OCI-LY1 (cell line): ENCODE results near the gene CRYBG2.

Source experiments
- H2AFZ ChIP-seq: fragments of 200-600 bp; sonication (generic), shearing (Covaris generic); 2 replicates; pipeline ENCODE4 v1.6.0; 2014; ENCODE audit warnings: antibody characterized with exemption, mild to moderate bottlenecking, low read length
- H3F3A ChIP-seq: fragments of 200-600 bp; sonication (generic), shearing (Covaris generic); 2 replicates; pipeline ENCODE4 v1.6.0; 2014; ENCODE audit warnings: mild to moderate bottlenecking, antibody characterized with exemption, low read length, moderate library complexity; ENCODE audit not compliant: insufficient read depth
- H3K27ac ChIP-seq: fragments of 200-600 bp; sonication (generic); 2 replicates; pipeline ENCODE4 v1.5.1; 2014; ENCODE audit warnings: low read length, mixed run types, mild to moderate bottlenecking, low read depth; ENCODE audit not compliant: poor library complexity, severe bottlenecking
- H3K27me3 ChIP-seq: fragments of 200-600 bp; sonication (generic); 2 replicates; pipeline ENCODE4 v1.6.0; 2014; ENCODE audit warnings: antibody characterized with exemption, mild to moderate bottlenecking, low read length, moderate library complexity; ENCODE audit not compliant: insufficient read depth
- H3K36me3 ChIP-seq: fragments of 200-600 bp; sonication (generic); 2 replicates; pipeline ENCODE4 v1.6.1; 2014; ENCODE audit warnings: mild to moderate bottlenecking, antibody characterized with exemption, low read length, moderate library complexity, mixed read lengths; ENCODE audit not compliant: insufficient read depth
- H3K4me1 ChIP-seq: fragments of 200-600 bp; sonication (generic); 2 replicates; pipeline ENCODE4 v1.5.1; 2014; ENCODE audit warnings: mild to moderate bottlenecking, low read length, moderate library complexity; ENCODE audit not compliant: insufficient read depth, severe bottlenecking
- H3K4me2 ChIP-seq: fragments of 200-600 bp; sonication (generic), shearing (Covaris generic); 2 replicates; pipeline ENCODE4 v1.6.1; 2014; ENCODE audit warnings: low read length
- H3K4me3 ChIP-seq: fragments of 200-600 bp; sonication (generic); 2 replicates; pipeline ENCODE4 v1.5.1; 2014; ENCODE audit warnings: low read length, low read depth, mild to moderate bottlenecking, mixed read lengths; ENCODE audit not compliant: poor library complexity, severe bottlenecking
- H3K79me2 ChIP-seq: fragments of 200-600 bp; shearing (Covaris generic); 2 replicates; pipeline ENCODE4 v1.6.1; 2016; ENCODE audit warnings: mixed run types, low read length, mixed read lengths; ENCODE audit not compliant: insufficient read depth
- H3K9ac ChIP-seq: fragments of 200-600 bp; sonication (generic), shearing (Covaris generic); 2 replicates; pipeline ENCODE4 v1.6.1; 2014; ENCODE audit warnings: mild to moderate bottlenecking, low read length, mixed read lengths
- H3K9me2 ChIP-seq: fragments of 200-600 bp; sonication (generic), shearing (Covaris generic); 2 replicates; pipeline ENCODE4 v1.6.1; 2014; ENCODE audit warnings: low read depth, mild to moderate bottlenecking, low read length, mixed read lengths
- H3K9me3 ChIP-seq: fragments of 200-600 bp; shearing (Covaris generic); 2 replicates; pipeline ENCODE4 v1.6.1; 2014; ENCODE audit warnings: low read length, mixed read lengths
- H4K20me1 ChIP-seq: fragments of 200-600 bp; sonication (generic), shearing (Covaris generic); 2 replicates; pipeline ENCODE4 v1.6.0; 2016; ENCODE audit warnings: mild to moderate bottlenecking, low read length; ENCODE audit not compliant: insufficient read depth
- EZH2 ChIP-seq: fragments of 200-600 bp; sonication (generic), shearing (Covaris generic); IDR thresholded peaks from 2 replicates; pipeline ENCODE4 v1.8.0; 2017; ENCODE audit warnings: borderline replicate concordance, mixed run types, mild to moderate bottlenecking, antibody characterized with exemption, low read length, moderate library complexity, mixed read lengths
- TF ChIP-seq, protein P1 (sequence below): fragments of 200-600 bp; sonication (generic), shearing (Covaris generic); IDR thresholded peaks from 2 replicates; pipeline ENCODE4 v1.5.1; 2017; ENCODE audit warnings: mild to moderate bottlenecking, antibody characterized with exemption, low read length, moderate library complexity, mixed read lengths

Gene CRYBG2

DNA sequence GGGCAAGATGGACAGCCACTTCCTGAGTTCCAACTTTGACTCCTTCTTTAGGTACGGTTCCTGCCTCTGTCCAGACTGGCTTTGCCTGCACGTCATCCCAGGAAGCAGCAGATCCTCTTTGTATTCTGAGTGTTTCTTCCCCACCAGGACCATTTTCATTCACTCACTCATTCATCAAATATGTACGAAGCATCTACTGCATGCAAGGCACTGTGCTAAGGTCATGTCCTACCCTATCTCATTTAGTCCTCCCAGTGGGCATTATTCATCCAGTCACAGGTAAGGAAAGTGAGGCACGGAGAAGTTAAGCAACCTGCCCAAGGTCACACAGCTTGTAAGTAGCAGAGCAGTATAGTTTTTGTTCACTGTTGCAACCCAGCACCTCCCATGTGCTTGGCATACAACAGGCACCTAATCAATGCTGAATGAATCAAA is 13.9 kb downstream of the CRYBG2 start:
- no peak overlapping the region for H3K9ac ChIP-seq
- H3K79me2 ChIP-seq = no peaks in the 10 kb centered on the region
- H3K27me3 ChIP-seq = no peaks in the 10 kb centered on the region
- H3K9me2 ChIP-seq = no peaks in the 10 kb centered on the region
- H3F3A ChIP-seq = no peaks in the 10 kb centered on the region
- H3K36me3 ChIP-seq = no peaks in the 10 kb centered on the region
- no peak overlapping the region for H2AFZ ChIP-seq
- peaks cover 16% of the 10 kb centered on the region for H3K4me1 ChIP-seq
- no peaks in the 10 kb centered on the region for H4K20me1 ChIP-seq
- no peak for TF ChIP-seq EZH2
- TF ChIP-seq, protein P1, sequence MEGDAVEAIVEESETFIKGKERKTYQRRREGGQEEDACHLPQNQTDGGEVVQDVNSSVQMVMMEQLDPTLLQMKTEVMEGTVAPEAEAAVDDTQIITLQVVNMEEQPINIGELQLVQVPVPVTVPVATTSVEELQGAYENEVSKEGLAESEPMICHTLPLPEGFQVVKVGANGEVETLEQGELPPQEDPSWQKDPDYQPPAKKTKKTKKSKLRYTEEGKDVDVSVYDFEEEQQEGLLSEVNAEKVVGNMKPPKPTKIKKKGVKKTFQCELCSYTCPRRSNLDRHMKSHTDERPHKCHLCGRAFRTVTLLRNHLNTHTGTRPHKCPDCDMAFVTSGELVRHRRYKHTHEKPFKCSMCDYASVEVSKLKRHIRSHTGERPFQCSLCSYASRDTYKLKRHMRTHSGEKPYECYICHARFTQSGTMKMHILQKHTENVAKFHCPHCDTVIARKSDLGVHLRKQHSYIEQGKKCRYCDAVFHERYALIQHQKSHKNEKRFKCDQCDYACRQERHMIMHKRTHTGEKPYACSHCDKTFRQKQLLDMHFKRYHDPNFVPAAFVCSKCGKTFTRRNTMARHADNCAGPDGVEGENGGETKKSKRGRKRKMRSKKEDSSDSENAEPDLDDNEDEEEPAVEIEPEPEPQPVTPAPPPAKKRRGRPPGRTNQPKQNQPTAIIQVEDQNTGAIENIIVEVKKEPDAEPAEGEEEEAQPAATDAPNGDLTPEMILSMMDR = no peak
- H3K4me2 ChIP-seq = no peak overlapping the region
- no peak overlapping the region for H3K27ac ChIP-seq
- no peaks in the 10 kb centered on the region for H3K9me3 ChIP-seq
- H3K4me3 ChIP-seq = no peak overlapping the region

DNA sequence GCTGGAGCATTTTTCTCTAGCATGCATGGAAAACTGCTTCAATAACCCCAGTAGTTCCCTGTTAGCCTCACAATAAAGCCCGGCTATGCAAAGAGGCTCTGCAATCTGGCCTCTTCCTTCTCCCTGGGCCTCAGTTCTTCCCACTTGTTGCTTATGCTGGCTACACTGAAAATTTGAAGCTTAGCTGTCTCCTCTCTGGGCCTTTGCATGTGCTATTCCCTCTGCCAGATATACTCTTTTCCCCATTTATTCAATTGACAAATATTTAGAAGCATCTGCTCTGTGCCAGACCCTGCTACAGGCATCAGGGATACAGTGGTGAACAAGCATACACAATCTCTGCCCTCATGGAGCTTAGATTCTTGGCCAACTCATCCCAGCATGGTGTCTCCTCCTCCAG is 15.3 kb downstream of the CRYBG2 start:
- Histone ChIP-seq H3K4me1 (peaks cover 21% of the 10 kb centered on the region), H3K79me2 (no peaks in the 10 kb centered on the region), H3K9ac (no peak overlapping the region), H4K20me1 (no peaks in the 10 kb centered on the region), H3K4me2 (no peak overlapping the region), H3K9me3 (no peaks in the 10 kb centered on the region), H3K27ac (no peak overlapping the region), H3K4me3 (no peak overlapping the region), H3F3A (no peaks in the 10 kb centered on the region), H3K27me3 (no peaks in the 10 kb centered on the region), H2AFZ (no peak overlapping the region), H3K36me3 (no peaks in the 10 kb centered on the region), H3K9me2 (no peaks in the 10 kb centered on the region)
- TF ChIP-seq, protein P1 = no peak
- TF ChIP-seq EZH2 = no peak

DNA sequence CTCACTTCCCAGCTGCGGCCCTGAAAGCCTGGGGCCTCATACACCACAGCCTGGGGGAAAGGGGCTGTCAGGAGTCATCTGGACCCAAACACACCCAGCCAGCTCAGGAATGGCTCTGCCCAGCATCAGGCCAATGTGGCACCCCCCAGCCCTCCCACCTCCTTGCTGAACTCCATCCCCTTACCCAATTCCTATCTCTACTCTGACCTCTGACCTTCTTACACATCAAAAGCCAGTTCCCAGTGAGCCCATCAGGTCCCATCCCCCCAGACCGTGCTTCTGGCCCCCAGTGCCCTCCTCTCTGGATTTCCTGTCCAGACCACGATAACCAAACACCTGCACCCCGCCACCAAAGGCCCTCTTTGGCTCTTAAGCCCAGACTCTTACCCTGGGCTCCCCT is 16.3 kb downstream of the CRYBG2 start:
- no peak overlapping the region for H3K27ac ChIP-seq
- H4K20me1 ChIP-seq = no peaks in the 10 kb centered on the region
- H3K27me3 ChIP-seq = no peaks in the 10 kb centered on the region
- H3K9me2 ChIP-seq = no peaks in the 10 kb centered on the region
- no peak overlapping the region for H3K9ac ChIP-seq
- H3K4me2 ChIP-seq = no peak overlapping the region
- H3K79me2 ChIP-seq = no peaks in the 10 kb centered on the region
- peaks cover 21% of the 10 kb centered on the region for H3K4me1 ChIP-seq
- no peak overlapping the region for H2AFZ ChIP-seq
- no peaks in the 10 kb centered on the region for H3F3A ChIP-seq
- H3K4me3 ChIP-seq = no peak overlapping the region
- H3K9me3 ChIP-seq = no peaks in the 10 kb centered on the region
- no peaks in the 10 kb centered on the region for H3K36me3 ChIP-seq
- TF ChIP-seq EZH2 = no peak
- TF ChIP-seq, protein P1 = no peak
